Measurements from ENCODE around the gene CHFR. TPM values are rescaled to one million over a fixed set of nuclear protein-coding genes. Genes with fewer than 3 reads are reported as not detected.

Gene CHFR
- total RNA-seq, 2 experiments from 2014 or later, result 38.2 to 55.9 TPM

DNA sequence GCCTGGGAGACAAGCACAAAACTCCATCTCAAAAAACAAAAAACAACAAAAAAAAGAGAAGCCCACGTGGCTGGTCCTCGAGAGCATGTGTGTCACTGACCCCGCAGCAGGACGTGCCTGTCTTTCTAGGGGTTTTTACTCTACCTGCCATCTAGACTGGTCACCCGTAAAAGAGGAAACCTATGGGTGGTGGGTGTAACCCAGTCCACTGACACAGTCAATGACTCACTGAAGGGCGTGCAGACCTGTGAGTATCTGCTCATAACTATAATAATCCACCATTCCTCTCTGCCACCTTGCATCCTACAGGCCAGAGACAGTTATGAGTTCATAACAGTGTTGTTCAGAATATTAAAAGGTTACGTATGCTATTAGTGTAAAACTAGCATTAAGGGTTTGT lies 63.4 kb downstream of the CHFR start:
- Histone ChIP-seq H3K79me2 (ENCODE audit: insufficient read depth, low read depth, low read length) (peaks cover 62% of the 10 kb centered on the region), H3K4me3 (ENCODE audit: low read depth, low read length, poor library complexity, severe bottlenecking) (no peak overlapping the region), H3K9me2 (ENCODE audit: insufficient read depth, low read length) (no peaks in the 10 kb centered on the region), H3K27ac (ENCODE audit: low read depth, low read length, poor library complexity, severe bottlenecking) (no peak overlapping the region), H3K4me2 (ENCODE audit: low read length) (no peak overlapping the region), H2AFZ (ENCODE audit: low read length) (no peak overlapping the region), H3K36me3 (ENCODE audit: insufficient read depth, low read length) (peaks cover 70% of the 10 kb centered on the region), H3K9me3 (ENCODE audit: low read length) (no peaks in the 10 kb centered on the region), H4K20me1 (ENCODE audit: insufficient read depth, low read length) (peaks cover 10% of the 10 kb centered on the region; the same call in 1 of the 2 replicates), H3K4me1 (ENCODE audit: insufficient read depth, low read length, poor library complexity, severe bottlenecking) (peaks cover 54% of the 10 kb centered on the region)
- ChIA-PET POLR2A (no interaction called here), CTCF (ENCODE audit: unreplicated experiment) (no interaction called here)
- no TSS peak for BruUV-seq (replicated peaks)
- no peak for DNase-seq (ENCODE audit: low spot score)
- TF ChIP-seq, protein P1, sequence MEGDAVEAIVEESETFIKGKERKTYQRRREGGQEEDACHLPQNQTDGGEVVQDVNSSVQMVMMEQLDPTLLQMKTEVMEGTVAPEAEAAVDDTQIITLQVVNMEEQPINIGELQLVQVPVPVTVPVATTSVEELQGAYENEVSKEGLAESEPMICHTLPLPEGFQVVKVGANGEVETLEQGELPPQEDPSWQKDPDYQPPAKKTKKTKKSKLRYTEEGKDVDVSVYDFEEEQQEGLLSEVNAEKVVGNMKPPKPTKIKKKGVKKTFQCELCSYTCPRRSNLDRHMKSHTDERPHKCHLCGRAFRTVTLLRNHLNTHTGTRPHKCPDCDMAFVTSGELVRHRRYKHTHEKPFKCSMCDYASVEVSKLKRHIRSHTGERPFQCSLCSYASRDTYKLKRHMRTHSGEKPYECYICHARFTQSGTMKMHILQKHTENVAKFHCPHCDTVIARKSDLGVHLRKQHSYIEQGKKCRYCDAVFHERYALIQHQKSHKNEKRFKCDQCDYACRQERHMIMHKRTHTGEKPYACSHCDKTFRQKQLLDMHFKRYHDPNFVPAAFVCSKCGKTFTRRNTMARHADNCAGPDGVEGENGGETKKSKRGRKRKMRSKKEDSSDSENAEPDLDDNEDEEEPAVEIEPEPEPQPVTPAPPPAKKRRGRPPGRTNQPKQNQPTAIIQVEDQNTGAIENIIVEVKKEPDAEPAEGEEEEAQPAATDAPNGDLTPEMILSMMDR (conservative IDR thresholded peaks at IDR 0.05; ENCODE audit: low read length), result no peak
- no peak for TF ChIP-seq EZH2phosphoT487 (IDR thresholded peaks at IDR 0.05; ENCODE audit: borderline replicate concordance, low read depth, low read length)
- intact Hi-C loops (cut with micrococcal nuclease; ENCODE audit: unreplicated experiment), result loop anchor here (5.0 kb wide), 2 partner anchors 63 to 83 kb away; partner anchors contain the start of gene CHFR

DNA sequence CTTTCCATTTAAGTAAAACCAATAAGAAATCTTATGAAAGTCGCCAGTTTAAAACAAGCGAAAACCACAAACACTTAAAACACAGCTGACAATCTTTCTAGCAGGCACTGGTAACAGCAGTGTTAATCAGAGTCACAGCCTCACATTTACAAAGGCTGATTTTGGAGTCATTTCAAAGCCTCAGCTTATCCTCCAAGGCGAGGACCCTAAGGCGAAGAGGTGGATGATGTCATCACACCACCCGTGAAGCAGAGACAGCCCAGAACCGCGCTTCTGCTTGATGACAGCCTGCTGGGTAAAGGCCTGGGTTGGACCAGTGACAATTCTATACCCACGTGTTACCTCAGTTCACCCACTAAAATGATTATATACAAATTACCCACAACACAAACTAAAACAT lies 68.8 kb downstream of the CHFR start:
- H2AFZ ChIP-seq (ENCODE audit: low read length), result no peak overlapping the region
- no peak overlapping the region for H3K4me3 ChIP-seq (ENCODE audit: low read depth, low read length, poor library complexity, severe bottlenecking)
- H3K9me2 ChIP-seq (ENCODE audit: insufficient read depth, low read length), result no peaks in the 10 kb centered on the region
- ChIA-PET POLR2A (no interaction called here), CTCF (ENCODE audit: unreplicated experiment) (no interaction called here)
- no peak overlapping the region; the same call in 1 of the 2 replicates for H3K4me2 ChIP-seq (ENCODE audit: low read length)
- H3K36me3 ChIP-seq (ENCODE audit: insufficient read depth, low read length), result peaks cover 73% of the 10 kb centered on the region
- intact Hi-C loops (cut with micrococcal nuclease; ENCODE audit: unreplicated experiment), result no loop called here
- no peak for TF ChIP-seq EZH2phosphoT487 (IDR thresholded peaks at IDR 0.05; ENCODE audit: borderline replicate concordance, low read depth, low read length)
- TF ChIP-seq, protein P1 (conservative IDR thresholded peaks at IDR 0.05; ENCODE audit: low read length), result no peak
- DNase-seq (ENCODE audit: low spot score), result no peak
- peak overlapping the region; percentile 97 for H3K27ac ChIP-seq (ENCODE audit: low read depth, low read length, poor library complexity, severe bottlenecking)
- H3K79me2 ChIP-seq (ENCODE audit: insufficient read depth, low read depth, low read length), result peaks cover 25% of the 10 kb centered on the region; the same call in 1 of the 2 replicates
- no peaks in the 10 kb centered on the region for H3K9me3 ChIP-seq (ENCODE audit: low read length)
- BruUV-seq (replicated peaks), result no TSS peak
- no peaks in the 10 kb centered on the region for H4K20me1 ChIP-seq (ENCODE audit: insufficient read depth, low read length)
- peaks cover 38% of the 10 kb centered on the region for H3K4me1 ChIP-seq (ENCODE audit: insufficient read depth, low read length, poor library complexity, severe bottlenecking)

DNA sequence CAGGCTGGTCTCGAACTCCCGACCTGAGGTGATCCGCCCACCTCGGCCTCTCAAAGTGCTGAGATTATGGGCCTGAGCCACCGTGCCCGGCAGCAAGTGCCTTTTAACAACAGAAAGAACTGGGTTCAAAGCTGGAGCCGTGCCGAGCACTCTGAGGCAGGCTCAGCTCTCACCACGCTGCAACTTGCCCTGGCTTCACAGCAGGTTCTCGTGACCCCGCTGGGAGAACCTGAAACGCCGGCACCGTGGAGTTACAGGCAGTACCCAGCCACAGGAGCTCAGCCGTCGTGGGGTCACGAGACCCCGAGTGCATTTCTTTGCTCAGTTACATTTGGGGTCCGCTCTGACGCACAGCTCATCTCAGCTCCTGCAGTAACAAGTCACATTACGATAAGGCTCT lies 73.2 kb downstream of the CHFR start:
- no peaks in the 10 kb centered on the region for H3K9me3 ChIP-seq (ENCODE audit: low read length)
- TF ChIP-seq, protein P1 (conservative IDR thresholded peaks at IDR 0.05; ENCODE audit: low read length), result no peak
- TF ChIP-seq EZH2phosphoT487 (IDR thresholded peaks at IDR 0.05; ENCODE audit: borderline replicate concordance, low read depth, low read length), result no peak
- no peak overlapping the region for H3K27ac ChIP-seq (ENCODE audit: low read depth, low read length, poor library complexity, severe bottlenecking)
- H4K20me1 ChIP-seq (ENCODE audit: insufficient read depth, low read length), result no peaks in the 10 kb centered on the region
- POLR2A ChIA-PET, result no interaction called here
- H3K79me2 ChIP-seq (ENCODE audit: insufficient read depth, low read depth, low read length), result peaks cover 12% of the 10 kb centered on the region; the same call in 1 of the 2 replicates
- no TSS peak for BruUV-seq (replicated peaks)
- H3K4me2 ChIP-seq (ENCODE audit: low read length), result no peak overlapping the region
- CTCF ChIA-PET (ENCODE audit: unreplicated experiment), result no interaction called here
- H3K9me2 ChIP-seq (ENCODE audit: insufficient read depth, low read length), result no peaks in the 10 kb centered on the region
- H3K4me1 ChIP-seq (ENCODE audit: insufficient read depth, low read length, poor library complexity, severe bottlenecking), result peaks cover 10% of the 10 kb centered on the region
- no peak for DNase-seq (ENCODE audit: low spot score)
- no peak overlapping the region for H2AFZ ChIP-seq (ENCODE audit: low read length)
- peaks cover 75% of the 10 kb centered on the region for H3K36me3 ChIP-seq (ENCODE audit: insufficient read depth, low read length)
- intact Hi-C loops (cut with micrococcal nuclease; ENCODE audit: unreplicated experiment), result no loop called here
- no peak overlapping the region for H3K4me3 ChIP-seq (ENCODE audit: low read depth, low read length, poor library complexity, severe bottlenecking)
